Kidney (tissue), 14 donors: ENCODE measurements around the gene AACS. TPM values are rescaled to one million over a fixed set of nuclear protein-coding genes. Genes with fewer than 3 reads are reported as not detected.
A peak's percentile ranks its signal among the peaks of the same experiment; 100 is the strongest.

Source experiments
- DNase-seq, 5 donors: peaks; one replicate each; pipeline ENCODE4 v3.0.0-alpha.2; 2013 to 2020
- FAIRE-seq: peaks from 2 replicates; lab custom pipeline; 2012; peaks lifted over from hg19 to GRCh38; lab: Jason Lieb, UNC
- H3K27ac ChIP-seq, 2 donors: one replicate each; pipeline ENCODE4 v1.7.0; 2013; ENCODE audit warnings: low read depth in 2 of 2, low read length in 2 of 2, inconsistent platforms in 1 of 2
- H3K27me3 ChIP-seq: one replicate; pipeline ENCODE4 v1.7.1; 2013; ENCODE audit warnings: low read length, inconsistent platforms; ENCODE audit not compliant: control insufficient read depth, insufficient read depth
- H3K36me3 ChIP-seq, 3 donors: one replicate each; pipeline versions ENCODE4 v1.7.0 to v1.7.1; 2013; ENCODE audit warnings: low read length in 3 of 3, control low read depth in 1 of 3, inconsistent platforms in 1 of 3; ENCODE audit not compliant: insufficient read depth in 3 of 3, control insufficient read depth in 2 of 3
- H3K4me1 ChIP-seq, 3 donors: one replicate each; pipeline versions ENCODE4 v1.7.0 to v1.7.1; 2013; ENCODE audit warnings: low read length in 3 of 3, inconsistent platforms in 1 of 3, low read depth in 1 of 3; ENCODE audit not compliant: control insufficient read depth in 2 of 3, insufficient read depth in 2 of 3
- H3K4me3 ChIP-seq, 3 donors: one replicate each; pipeline versions ENCODE4 v1.7.0 to v1.8.1; 2013; ENCODE audit warnings: low read length in 3 of 3, control low read depth in 1 of 3, inconsistent platforms in 1 of 3
- H3K9ac ChIP-seq, 3 donors: one replicate each; pipeline versions ENCODE4 v1.7.0 to v1.7.1; 2013; ENCODE audit warnings: low read length in 3 of 3, control low read depth in 1 of 3, inconsistent platforms in 1 of 3
- H3K9me3 ChIP-seq, 3 donors: one replicate each; pipeline versions ENCODE4 v1.7.0 to v1.7.1; 2013; ENCODE audit warnings: low read length in 3 of 3, control low read depth in 1 of 3, inconsistent platforms in 1 of 3; ENCODE audit not compliant: control insufficient read depth in 2 of 3, insufficient read depth in 1 of 3
- CTCF ChIP-seq: IDR thresholded peaks from 3 replicates; pipeline ENCODE4 v1.5.1; 2012; ENCODE audit warnings: mild to moderate bottlenecking, moderate library complexity, borderline replicate concordance; ENCODE audit not compliant: insufficient read depth; ENCODE audit errors: extremely low read depth
- intact Hi-C: fragments of 100-400 bp; cut with DNase I; formaldehyde crosslinking; loops from one replicate; pipeline ENCODE4 v1.11.1; 2022
- polyA plus RNA-seq: library from polyadenylated mRNA; stranded (reverse); fragments of 350-450 nt; fragmentation: Illumina TruSeq; extraction: RNeasy Lipid Tissue Mini Kit (QIAGEN cat#74804); gene quantifications from one replicate; pipeline ENCODE4 v1.2.3, GENCODE V29; 2014; ENCODE audit warnings: low read depth, low replicate concordance; ENCODE audit not compliant: insufficient read depth
- total RNA-seq: library from RNA; stranded (reverse); fragmentation: NEBNext Ultra II Directional; extraction: Animal tissue kit (Norgen Biotek cat#: 25700); gene quantifications from one replicate; pipeline ENCODE4 v1.2.1, GENCODE V29; 2021
- donor health status: control.
- donor health status: control.
- donor health status: control.
- donor health status: control.
- donor health status: control.
- donor health status: DM: yes; HTN: yes; CAD: no.
- donor health status: Normal renal cell carcinoma (clear cell type).

The AACS gene
- total and polyA plus RNA-seq, 2 donors from 2014 or later: 20.9 TPM

DNA sequence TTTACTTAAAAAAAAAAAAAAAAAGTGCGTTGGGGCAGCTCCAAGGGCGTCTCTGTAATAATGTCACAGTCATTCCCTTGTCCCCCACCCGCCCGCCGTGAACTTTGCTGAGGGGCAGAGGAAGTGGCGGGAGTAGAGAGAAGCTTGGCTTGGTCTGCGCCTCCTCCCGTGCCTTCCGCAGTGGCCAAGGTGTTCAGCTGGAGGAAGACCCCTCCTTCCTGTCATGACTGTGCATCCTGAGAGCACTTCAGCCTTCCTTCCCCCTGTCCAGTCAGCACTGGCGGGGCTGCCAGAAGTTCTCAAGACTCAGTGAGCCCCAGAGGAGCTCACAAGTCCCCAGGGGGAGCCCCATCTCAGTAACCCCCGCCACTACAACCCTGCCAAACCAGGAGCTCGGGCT lies 32.2 kb downstream of the AACS start:
- DNase-seq (peak in 2 of 5 donors; percentile 21 to 44), FAIRE-seq (no peak)
- Histone ChIP-seq H3K27ac (no peak overlapping the region), H3K9ac (no peak overlapping the region), H3K4me1 (peaks cover 0 to 6% (median 5%) of the 10 kb centered on the region in 3 donors), H3K9me3 (no peaks in the 10 kb centered on the region), H3K27me3 (no peaks in the 10 kb centered on the region), H3K36me3 (no peaks in the 10 kb centered on the region), H3K4me3 (no peak overlapping the region)
- intact Hi-C loops: no loop called here
- TF ChIP-seq CTCF: no peak

- FAIRE-seq: no peak
- no peaks in the 10 kb centered on the region for H3K27me3 ChIP-seq
- no peak for TF ChIP-seq CTCF
- no peak overlapping the region for H3K27ac ChIP-seq
- H3K9me3 ChIP-seq: no peaks in the 10 kb centered on the region
- H3K9ac ChIP-seq: no peak overlapping the region
- DNase-seq: no peak
- H3K36me3 ChIP-seq: peaks cover 2 to 7% (median 4%) of the 10 kb centered on the region in 3 donors
- H3K4me3 ChIP-seq: no peak overlapping the region
- intact Hi-C loops: no loop called here
- H3K4me1 ChIP-seq: peaks cover 0 to 5% (median 0%) of the 10 kb centered on the region in 3 donors
These were observed 33.6 kb downstream of the AACS start for GRCh38 chr12:125098676-125099408.

DNA sequence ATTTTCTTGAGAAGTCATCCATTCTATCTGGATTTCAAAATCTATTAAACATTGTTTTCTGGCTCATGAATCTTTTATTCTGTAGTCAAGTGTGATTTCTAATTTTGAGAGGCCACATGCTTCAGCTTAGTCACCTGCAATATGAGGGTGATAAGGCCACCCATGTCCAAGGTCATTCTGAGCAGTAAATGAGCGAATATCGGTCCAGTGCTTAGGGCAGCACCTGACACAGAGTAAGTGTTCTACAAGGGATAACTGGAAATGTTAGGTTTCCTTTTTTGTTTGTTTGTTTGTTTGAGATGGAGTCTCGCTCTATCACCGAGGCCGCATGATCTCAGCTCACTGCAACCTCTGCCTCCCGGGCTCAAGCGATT lies 34.2 kb downstream of the AACS start:
- FAIRE-seq (no peak), DNase-seq (no peak)
- TF ChIP-seq CTCF: no peak
- peaks cover 2 to 7% (median 4%) of the 10 kb centered on the region in 3 donors for H3K36me3 ChIP-seq
- no peak overlapping the region for H3K9ac ChIP-seq
- H3K4me1 ChIP-seq: peaks cover 0 to 5% (median 0%) of the 10 kb centered on the region in 3 donors
- intact Hi-C loops: no loop called here
- no peak overlapping the region for H3K4me3 ChIP-seq
- H3K27ac ChIP-seq: no peak overlapping the region
- no peaks in the 10 kb centered on the region for H3K9me3 ChIP-seq
- no peaks in the 10 kb centered on the region for H3K27me3 ChIP-seq
